Measurements from ENCODE around the gene CHI3L2. TPM values are rescaled to one million over a fixed set of nuclear protein-coding genes. Genes with fewer than 3 reads are reported as not detected.

CHI3L2 gene
- total RNA-seq: 100 to 1,000 TPM in 1 of 2 donors, 10 to 100 TPM in 1; 30.1 to 298 TPM
- 100 to 1,000 TPM in 1 of 2 donors, 10 to 100 TPM in 1; 75.6 to 206 TPM for polyA plus RNA-seq
- long read RNA-seq, donor 1: 0 reads
- long read RNA-seq, donor 2: 0 reads
- long read RNA-seq, donor 3, partial matches to known transcripts: 0 of 1 reads
- long read RNA-seq, donor 3, other reads (novel, unspliced or antisense): 0 of 1 reads
- long read RNA-seq, donor 4: 0 reads
- long read RNA-seq, donor 5: 0 reads

DNA sequence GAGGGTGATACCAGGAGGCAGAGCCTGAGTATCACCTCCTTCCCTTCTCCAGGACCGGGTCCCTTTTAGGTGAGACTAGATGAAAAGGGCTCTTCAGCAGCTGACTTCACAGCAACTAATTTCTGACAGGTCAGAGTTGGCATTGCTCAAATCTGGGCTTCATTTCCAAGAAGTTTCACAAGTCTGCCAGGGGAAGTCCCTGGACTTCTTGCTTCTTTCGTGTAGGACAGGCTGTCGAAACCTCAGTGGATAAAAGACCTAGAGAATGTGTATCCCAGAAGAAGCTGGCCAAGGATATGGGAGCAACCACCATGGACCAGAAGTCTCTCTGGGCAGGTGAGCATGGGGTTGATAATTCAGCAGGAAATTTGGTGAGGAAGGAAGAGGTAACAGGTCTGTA, at the start of gene CHI3L2:
Gene CHI3L2 (plus strand): TSS at position 280 of the 400 bp plus-strand sequence. CDS start 17 bp downstream, at position 297.
- H3K27me3 ChIP-seq (ENCODE audit: control insufficient read depth in 3 of 3, insufficient read depth in 3 of 3, low read length in 2 of 3): no peaks in the 10 kb centered on the region
- ATAC-seq (ENCODE audit: insufficient read depth, low FRiP score): peak; percentile 51
- no peak within 1 kb of the TSS for H3K9ac ChIP-seq (ENCODE audit: insufficient read depth in 1 of 2, low read length in 2 of 2)
- DNase-seq: no peak
- H3K36me3 ChIP-seq (ENCODE audit: control insufficient read depth in 4 of 4, insufficient read depth in 4 of 4, low read length in 4 of 4): no peaks in the 10 kb centered on the region
- TF ChIP-seq, protein P1, sequence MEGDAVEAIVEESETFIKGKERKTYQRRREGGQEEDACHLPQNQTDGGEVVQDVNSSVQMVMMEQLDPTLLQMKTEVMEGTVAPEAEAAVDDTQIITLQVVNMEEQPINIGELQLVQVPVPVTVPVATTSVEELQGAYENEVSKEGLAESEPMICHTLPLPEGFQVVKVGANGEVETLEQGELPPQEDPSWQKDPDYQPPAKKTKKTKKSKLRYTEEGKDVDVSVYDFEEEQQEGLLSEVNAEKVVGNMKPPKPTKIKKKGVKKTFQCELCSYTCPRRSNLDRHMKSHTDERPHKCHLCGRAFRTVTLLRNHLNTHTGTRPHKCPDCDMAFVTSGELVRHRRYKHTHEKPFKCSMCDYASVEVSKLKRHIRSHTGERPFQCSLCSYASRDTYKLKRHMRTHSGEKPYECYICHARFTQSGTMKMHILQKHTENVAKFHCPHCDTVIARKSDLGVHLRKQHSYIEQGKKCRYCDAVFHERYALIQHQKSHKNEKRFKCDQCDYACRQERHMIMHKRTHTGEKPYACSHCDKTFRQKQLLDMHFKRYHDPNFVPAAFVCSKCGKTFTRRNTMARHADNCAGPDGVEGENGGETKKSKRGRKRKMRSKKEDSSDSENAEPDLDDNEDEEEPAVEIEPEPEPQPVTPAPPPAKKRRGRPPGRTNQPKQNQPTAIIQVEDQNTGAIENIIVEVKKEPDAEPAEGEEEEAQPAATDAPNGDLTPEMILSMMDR (IDR thresholded peaks at IDR 0.05; ENCODE audit: control extremely low read depth, extremely low read depth): no peak
- H3K9me3 ChIP-seq (ENCODE audit: control insufficient read depth in 4 of 4, insufficient read depth in 3 of 4, low read length in 3 of 4): no peaks in the 10 kb centered on the region
- WGBS, 2 donors: 45 to 46% methylated on average over 3 of the region's 3 CpGs
- H3K27ac ChIP-seq (ENCODE audit: low read depth in 1 of 2, low read length in 1 of 2): no peak within 1 kb of the TSS
- H3K4me1 ChIP-seq (ENCODE audit: control insufficient read depth in 5 of 5, insufficient read depth in 5 of 5, low read length in 5 of 5): peaks cover 0 to 5% (median 0%) of the 10 kb centered on the region in 5 donors
- H3K4me3 ChIP-seq: no peak within 1 kb of the TSS

DNA sequence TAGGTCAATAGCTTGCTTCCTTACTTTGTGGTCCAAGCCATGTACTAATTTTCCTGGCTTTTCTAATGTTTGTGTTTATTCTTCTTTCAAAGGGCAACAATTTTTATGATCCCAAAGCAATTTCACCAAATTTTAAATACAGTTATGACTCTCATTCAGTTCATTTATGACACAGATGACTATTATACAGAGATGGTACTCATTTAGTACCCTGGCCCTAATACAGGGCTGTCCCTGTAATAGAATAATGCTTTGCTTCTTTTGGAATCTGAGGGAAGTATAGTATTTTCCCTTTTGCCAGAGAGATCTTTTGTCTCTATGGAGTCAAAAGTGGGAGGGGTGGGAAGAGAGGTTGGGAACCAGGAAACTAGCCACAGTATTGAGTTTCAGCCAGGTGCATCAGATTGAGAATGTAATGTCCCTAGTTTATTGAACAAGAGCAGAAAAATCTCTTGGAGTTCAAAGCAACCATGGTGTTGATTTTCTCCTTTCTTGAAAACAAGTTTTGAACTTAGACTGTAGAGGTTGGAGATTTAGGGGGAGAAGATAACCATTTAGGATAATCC, 47.5 kb upstream of the CHI3L2 start:
- Histone ChIP-seq H3K27me3 (ENCODE audit: control insufficient read depth in 3 of 3, insufficient read depth in 3 of 3, low read length in 2 of 3) (no peaks in the 10 kb centered on the region), H3K4me3 (no peak overlapping the region), H3K27ac (ENCODE audit: low read depth in 1 of 2, low read length in 1 of 2) (no peak overlapping the region), H3K4me1 (ENCODE audit: control insufficient read depth in 5 of 5, insufficient read depth in 5 of 5, low read length in 5 of 5) (no peaks in the 10 kb centered on the region), H3K9ac (ENCODE audit: insufficient read depth in 1 of 2, low read length in 2 of 2) (no peak overlapping the region), H3K9me3 (ENCODE audit: control insufficient read depth in 4 of 4, insufficient read depth in 3 of 4, low read length in 3 of 4) (peaks cover 0 to 2% (median 0%) of the 10 kb centered on the region in 4 donors), H3K36me3 (ENCODE audit: control insufficient read depth in 4 of 4, insufficient read depth in 4 of 4, low read length in 4 of 4) (peaks cover 0 to 15% (median 8%) of the 10 kb centered on the region in 4 donors)
- DNase-seq (no peak), ATAC-seq (ENCODE audit: insufficient read depth, low FRiP score) (no peak)
- TF ChIP-seq, protein P1 (IDR thresholded peaks at IDR 0.05; ENCODE audit: control extremely low read depth, extremely low read depth): no peak

- Histone ChIP-seq H3K4me3 (no peak overlapping the region), H3K9me3 (ENCODE audit: control insufficient read depth in 4 of 4, insufficient read depth in 3 of 4, low read length in 3 of 4) (no peaks in the 10 kb centered on the region), H3K4me1 (ENCODE audit: control insufficient read depth in 5 of 5, insufficient read depth in 5 of 5, low read length in 5 of 5) (no peaks in the 10 kb centered on the region), H3K9ac (ENCODE audit: insufficient read depth in 1 of 2, low read length in 2 of 2) (no peak overlapping the region), H3K27ac (ENCODE audit: low read depth in 1 of 2, low read length in 1 of 2) (no peak overlapping the region), H3K36me3 (ENCODE audit: control insufficient read depth in 4 of 4, insufficient read depth in 4 of 4, low read length in 4 of 4) (peaks cover 4 to 21% (median 9%) of the 10 kb centered on the region in 4 donors), H3K27me3 (ENCODE audit: control insufficient read depth in 3 of 3, insufficient read depth in 3 of 3, low read length in 2 of 3) (no peaks in the 10 kb centered on the region)
- TF ChIP-seq, protein P1 (IDR thresholded peaks at IDR 0.05; ENCODE audit: control extremely low read depth, extremely low read depth): no peak
- WGBS, 2 donors: 92 to 97% methylated on average over 2 of the region's 2 CpGs
- no peak for DNase-seq
- no peak for ATAC-seq (ENCODE audit: insufficient read depth, low FRiP score)
Observed at GRCh38 chr1:111182052-111182451, 45.5 kb upstream of the CHI3L2 start.
